Transverse colon (tissue), 3 donors: Measurements from ENCODE around the gene ALPG.
"Not testable (repeated sequence)": the region's sequence is repeated elsewhere in the genome, so short reads cannot be mapped to it uniquely, and the experiment has no call there.

Experiments used
- POLR2A ChIP-seq: fragments of 450-650 bp; IDR thresholded peaks from one replicate; pipeline ENCODE4 v1.6.1; 2016; ENCODE audit warnings: antibody characterized with exemption, mild to moderate bottlenecking, moderate library complexity
- TF ChIP-seq, protein P1 (sequence below), 5 experiments: fragments of 200-600 bp in 3 of 5; fragments of 450-650 bp in 2 of 5; sonication (generic) in 3 of 5; IDR thresholded peaks; 1 replicate in 2 of 5; 2 replicates in 3 of 5; pipeline ENCODE4 v1.5.1; 2016 to 2017; ENCODE audit warnings: antibody characterized with exemption in 5 of 5, inconsistent platforms in 3 of 5, mild to moderate bottlenecking in 2 of 5, moderate library complexity in 1 of 5

DNA sequence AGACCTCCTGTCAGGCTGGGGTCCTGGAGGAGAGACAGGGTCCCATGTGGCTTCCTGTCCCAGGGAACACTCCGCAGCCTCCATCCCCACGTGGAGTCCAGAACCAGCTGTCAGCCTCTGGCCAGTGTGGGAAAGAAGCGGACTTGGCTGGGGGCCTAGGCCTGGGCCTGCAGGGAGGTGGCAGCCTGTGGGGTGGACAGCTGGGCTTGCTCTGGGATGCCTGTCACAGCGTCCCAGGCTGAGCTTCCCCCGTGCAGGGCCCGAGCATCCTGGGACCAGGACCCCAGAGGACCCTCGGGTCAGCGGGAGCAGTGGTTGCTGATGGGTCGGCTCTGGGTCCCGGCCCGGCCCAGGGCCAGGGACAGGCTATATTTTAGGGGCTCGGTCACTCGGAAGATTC is 35.8 kb downstream of the ALPG start:
- TF ChIP-seq, protein P1, sequence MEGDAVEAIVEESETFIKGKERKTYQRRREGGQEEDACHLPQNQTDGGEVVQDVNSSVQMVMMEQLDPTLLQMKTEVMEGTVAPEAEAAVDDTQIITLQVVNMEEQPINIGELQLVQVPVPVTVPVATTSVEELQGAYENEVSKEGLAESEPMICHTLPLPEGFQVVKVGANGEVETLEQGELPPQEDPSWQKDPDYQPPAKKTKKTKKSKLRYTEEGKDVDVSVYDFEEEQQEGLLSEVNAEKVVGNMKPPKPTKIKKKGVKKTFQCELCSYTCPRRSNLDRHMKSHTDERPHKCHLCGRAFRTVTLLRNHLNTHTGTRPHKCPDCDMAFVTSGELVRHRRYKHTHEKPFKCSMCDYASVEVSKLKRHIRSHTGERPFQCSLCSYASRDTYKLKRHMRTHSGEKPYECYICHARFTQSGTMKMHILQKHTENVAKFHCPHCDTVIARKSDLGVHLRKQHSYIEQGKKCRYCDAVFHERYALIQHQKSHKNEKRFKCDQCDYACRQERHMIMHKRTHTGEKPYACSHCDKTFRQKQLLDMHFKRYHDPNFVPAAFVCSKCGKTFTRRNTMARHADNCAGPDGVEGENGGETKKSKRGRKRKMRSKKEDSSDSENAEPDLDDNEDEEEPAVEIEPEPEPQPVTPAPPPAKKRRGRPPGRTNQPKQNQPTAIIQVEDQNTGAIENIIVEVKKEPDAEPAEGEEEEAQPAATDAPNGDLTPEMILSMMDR (IDR thresholded peaks at IDR 0.05): not testable (repeated sequence)
- not testable (repeated sequence) for TF ChIP-seq POLR2A
